NCI-H2227 treated with DMSO at 0.1 percent for 48 hours (cell line): ENCODE results near the gene ZNF653.

Source experiments
- DNase-seq: peaks from one replicate; lab custom pipeline; 2025; lab: John Stamatoyannopoulos, UW

Gene ZNF653

GRCh38 chr19:11505504-11506100, at the start of gene ZNF653:
ZNF653 (minus strand) TSS chr19:11505839; CDS start chr19:11505786, 53 bp downstream.
- peak; percentile 89 for DNase-seq

- DNase-seq, result no peak
Observed at GRCh38 chr19:11555246-11555645, 49.6 kb upstream of the ZNF653 start.

- no peak for DNase-seq
Observed at GRCh38 chr19:11554160-11554559, 48.5 kb upstream of the ZNF653 start.

- no peak for DNase-seq
Observed at GRCh38 chr19:11552666-11553372, 47.2 kb upstream of the ZNF653 start.

- DNase-seq, result no peak
Observed at GRCh38 chr19:11551603-11552235, 46.1 kb upstream of the ZNF653 start.

GRCh38 chr19:11550265-11550664, 44.6 kb upstream of the ZNF653 start:
- DNase-seq, result no peak

GRCh38 chr19:11549386-11549953, 43.8 kb upstream of the ZNF653 start:
- no peak for DNase-seq

GRCh38 chr19:11547929-11548700, 42.5 kb upstream of the ZNF653 start:
- DNase-seq, result no peak

- DNase-seq, result no peak
Observed at GRCh38 chr19:11541238-11541637, 35.6 kb upstream of the ZNF653 start.

GRCh38 chr19:11540645-11541044, 35.0 kb upstream of the ZNF653 start:
- no peak for DNase-seq

- DNase-seq, result no peak
Observed at GRCh38 chr19:11539495-11540365, 34.1 kb upstream of the ZNF653 start.

GRCh38 chr19:11538232-11539036, 32.8 kb upstream of the ZNF653 start, which contains the start of gene CNN1:
CNN1 (plus strand) TSS chr19:11538851; CDS start chr19:11538928, 77 bp downstream.
- DNase-seq, result no peak

- DNase-seq, result peak; percentile 73
Observed at GRCh38 chr19:11535792-11536595, 30.4 kb upstream of the ZNF653 start.

GRCh38 chr19:11534948-11535347, 29.3 kb upstream of the ZNF653 start:
- DNase-seq, result no peak

- DNase-seq, result no peak
Observed at GRCh38 chr19:11534538-11534937, 28.9 kb upstream of the ZNF653 start.

- DNase-seq, result peak; percentile 37
Observed at GRCh38 chr19:11530432-11530831, 24.8 kb upstream of the ZNF653 start.

GRCh38 chr19:11528551-11529341, 23.1 kb upstream of the ZNF653 start, which contains the start of gene ECSIT:
ECSIT (minus strand) TSS chr19:11529134; CDS start chr19:11519170, 9,964 bp downstream.
- DNase-seq, result peak; percentile 90

GRCh38 chr19:11519138-11519537, 13.5 kb upstream of the ZNF653 start:
- DNase-seq, result no peak
